Activated CD8-positive, alpha-beta memory T cell treated with anti-CD3 and anti-CD28 coated beads for 24 hours (primary cell): Measurements from ENCODE around the gene ATXN10.

Source experiments
- DNase-seq: peaks from one replicate; pipeline ENCODE4 v3.0.0-alpha.2; 2020

Gene ATXN10

GRCh38 chr22:45832180-45832579, 160.5 kb downstream of the ATXN10 start:
- DNase-seq: no peak

- no peak for DNase-seq
Measured at GRCh38 chr22:45832959-45833580, 161.4 kb downstream of the ATXN10 start.

GRCh38 chr22:45833613-45834012, 162.0 kb downstream of the ATXN10 start:
- DNase-seq: no peak

GRCh38 chr22:45834241-45834640, 162.6 kb downstream of the ATXN10 start:
- DNase-seq: no peak

- DNase-seq: no peak
Measured at GRCh38 chr22:45834795-45835194, 163.2 kb downstream of the ATXN10 start.

GRCh38 chr22:45836418-45837169, 165.0 kb downstream of the ATXN10 start:
- DNase-seq: no peak

GRCh38 chr22:45837508-45837907, 165.9 kb downstream of the ATXN10 start:
- DNase-seq: no peak

GRCh38 chr22:45838305-45838887, 166.8 kb downstream of the ATXN10 start:
- no peak for DNase-seq

GRCh38 chr22:45840483-45840882, 168.8 kb downstream of the ATXN10 start:
- DNase-seq: no peak

- DNase-seq: no peak
Measured at GRCh38 chr22:45842291-45842991, 170.8 kb downstream of the ATXN10 start.

- no peak for DNase-seq
Measured at GRCh38 chr22:45843031-45843430, 171.4 kb downstream of the ATXN10 start.

- no peak for DNase-seq
Measured at GRCh38 chr22:45843986-45844385, 172.4 kb downstream of the ATXN10 start.

- no peak for DNase-seq
Measured at GRCh38 chr22:45845076-45845487, 173.4 kb downstream of the ATXN10 start.

- DNase-seq: no peak
Measured at GRCh38 chr22:45846952-45847351, 175.3 kb downstream of the ATXN10 start.

GRCh38 chr22:45848904-45849303, 177.3 kb downstream of the ATXN10 start:
- DNase-seq: no peak

- no peak for DNase-seq
Measured at GRCh38 chr22:45852826-45853225, 181.2 kb downstream of the ATXN10 start.

GRCh38 chr22:45855961-45856360, 184.3 kb downstream of the ATXN10 start:
- no peak for DNase-seq

- DNase-seq: no peak
Measured at GRCh38 chr22:45857519-45857918, 185.9 kb downstream of the ATXN10 start.

GRCh38 chr22:45859231-45860161, 187.9 kb downstream of the ATXN10 start:
- DNase-seq: no peak

GRCh38 chr22:45860201-45860600, 188.6 kb downstream of the ATXN10 start:
- DNase-seq: no peak

GRCh38 chr22:45861259-45861658, 189.6 kb downstream of the ATXN10 start:
- DNase-seq: peak; percentile 52

- peak; percentile 91 for DNase-seq
Measured at GRCh38 chr22:45863981-45864751, 192.5 kb downstream of the ATXN10 start.
